Measurements from ENCODE around the gene CACNA1G. TPM values are rescaled to one million over a fixed set of nuclear protein-coding genes. Genes with fewer than 3 reads are reported as not detected.
A peak's percentile ranks its signal among the peaks of the same experiment; 100 is the strongest.

CACNA1G gene
- total RNA-seq, 3 donors from 2014 or later, result 0.07 to 0.32 (median 0.12) TPM

GRCh38 chr17:50663812-50664374, 103.4 kb downstream of the CACNA1G start:
- H3K4me1 ChIP-seq (ENCODE audit: low read depth), result peaks cover 27% of the 10 kb centered on the region
- no peak for TF ChIP-seq CTCF (IDR thresholded peaks at IDR 0.05)
- peak in 1 of 3 donors; percentile 17 for DNase-seq
- no peaks in the 10 kb centered on the region for H3K9me3 ChIP-seq
- H3K36me3 ChIP-seq (ENCODE audit: low read depth), result no peaks in the 10 kb centered on the region
- H3K4me3 ChIP-seq, result no peak overlapping the region
- ATAC-seq, result no peak
- intact Hi-C loops (cut with DNase I, micrococcal nuclease), result no loop called here

GRCh38 chr17:50664788-50665458, 104.4 kb downstream of the CACNA1G start:
- H3K9me3 ChIP-seq, result no peaks in the 10 kb centered on the region
- no peak for TF ChIP-seq CTCF (IDR thresholded peaks at IDR 0.05)
- H3K4me3 ChIP-seq, result no peak overlapping the region
- no peaks in the 10 kb centered on the region for H3K36me3 ChIP-seq (ENCODE audit: low read depth)
- peaks cover 21% of the 10 kb centered on the region for H3K4me1 ChIP-seq (ENCODE audit: low read depth)
- intact Hi-C loops (cut with DNase I, micrococcal nuclease), result no loop called here
- DNase-seq, result peak in 1 of 3 donors; percentile 23
- no peak for ATAC-seq

- ATAC-seq (no peak), DNase-seq (no peak)
- no peak overlapping the region for H3K4me3 ChIP-seq
- no peaks in the 10 kb centered on the region for H3K9me3 ChIP-seq
- no peak for TF ChIP-seq CTCF (IDR thresholded peaks at IDR 0.05)
- intact Hi-C loops (cut with DNase I, micrococcal nuclease), result no loop called here
- no peaks in the 10 kb centered on the region for H3K36me3 ChIP-seq (ENCODE audit: low read depth)
- peaks cover 12% of the 10 kb centered on the region for H3K4me1 ChIP-seq (ENCODE audit: low read depth)
These were observed 105.3 kb downstream of the CACNA1G start for GRCh38 chr17:50665838-50666237.

GRCh38 chr17:50666316-50666715, 105.8 kb downstream of the CACNA1G start:
- Histone ChIP-seq H3K4me1 (ENCODE audit: low read depth) (peaks cover 8% of the 10 kb centered on the region), H3K9me3 (no peaks in the 10 kb centered on the region), H3K4me3 (no peak overlapping the region), H3K36me3 (ENCODE audit: low read depth) (no peaks in the 10 kb centered on the region)
- ATAC-seq (no peak), DNase-seq (peak in 1 of 3 donors; percentile 2)
- intact Hi-C loops (cut with DNase I, micrococcal nuclease), result no loop called here
- TF ChIP-seq CTCF (IDR thresholded peaks at IDR 0.05), result no peak

GRCh38 chr17:50667259-50668024, 106.9 kb downstream of the CACNA1G start:
- DNase-seq, result peak in 1 of 3 donors; percentile 24
- intact Hi-C loops (cut with DNase I, micrococcal nuclease), result no loop called here
- ATAC-seq, result peak; percentile 5

More at GRCh38 chr17:50667259-50668024, 106.9 kb downstream of the CACNA1G start:
- no peaks in the 10 kb centered on the region for H3K9me3 ChIP-seq
- no peaks in the 10 kb centered on the region for H3K4me1 ChIP-seq (ENCODE audit: low read depth)
- H3K36me3 ChIP-seq (ENCODE audit: low read depth), result no peaks in the 10 kb centered on the region
- no peak overlapping the region for H3K4me3 ChIP-seq
- TF ChIP-seq CTCF (IDR thresholded peaks at IDR 0.05), result no peak
